ENCODE measurements around the gene ZNF678. TPM values are rescaled to one million over a fixed set of nuclear protein-coding genes. Genes with fewer than 3 reads are reported as not detected.
"Not testable (repeated sequence)": the region's sequence is repeated elsewhere in the genome, so short reads cannot be mapped to it uniquely, and the experiment has no call there.

The ZNF678 gene
- total RNA-seq, 1 donor from 2014 or later: 20.3 TPM

- Mint-ChIP-seq H3K4me1 (no peaks in the 10 kb centered on the region), H3K9me3 (peaks cover 19% of the 10 kb centered on the region), H3K36me3 (ENCODE audit: low read depth) (peaks cover 13% of the 10 kb centered on the region), H3K27ac (no peak overlapping the region), H3K4me3 (no peak overlapping the region), H3K27me3 (peaks cover 21% of the 10 kb centered on the region)
- CTCF ChIA-PET: no interaction called here
- ATAC-seq (ENCODE audit: low read depth) (no peak), DNase-seq (no peak)
- TF ChIP-seq CTCF (IDR thresholded peaks at IDR 0.05): no peak
- intact Hi-C loops (cut with micrococcal nuclease): loop anchor here (10.0 kb wide), 2 partner anchors 555 to 665 kb away; partner anchors contain the start of genes C1orf35 and MRPL55
- POLR2A ChIA-PET: no interaction called here
Observed at GRCh38 chr1:227549892-227550291, 13.5 kb upstream of the ZNF678 start.

GRCh38 chr1:227551881-227552280, 11.5 kb upstream of the ZNF678 start:
- not testable (repeated sequence) for H3K4me3 Mint-ChIP-seq; DNase-seq; H3K4me1 Mint-ChIP-seq; H3K27ac Mint-ChIP-seq; ATAC-seq (ENCODE audit: low read depth)
- CTCF ChIA-PET: interaction anchor here (0.9 kb wide), 1 partner anchor 9 kb away, joined by 3 read pairs; no protein-coding TSS in a partner anchor
- POLR2A ChIA-PET: interaction anchor here (0.7 to 1.0 kb wide), 2 partner anchors 9 to 10 kb away, joined by 3 to 4 read pairs; no protein-coding TSS in a partner anchor
- peaks cover 19% of the 10 kb centered on the region for H3K9me3 Mint-ChIP-seq
- H3K27me3 Mint-ChIP-seq: peaks cover 21% of the 10 kb centered on the region
- intact Hi-C loops (cut with micrococcal nuclease): loop anchor here (10.0 kb wide), 1 partner anchor 663 kb away; no protein-coding TSS in a partner anchor
- H3K36me3 Mint-ChIP-seq (ENCODE audit: low read depth): peaks cover 13% of the 10 kb centered on the region

GRCh38 chr1:227556288-227556687, 7.1 kb upstream of the ZNF678 start:
- H3K9me3 Mint-ChIP-seq: peaks cover 11% of the 10 kb centered on the region
- no peak overlapping the region for H3K4me3 Mint-ChIP-seq
- peaks cover 5% of the 10 kb centered on the region for H3K36me3 Mint-ChIP-seq (ENCODE audit: low read depth)
- no peak for TF ChIP-seq CTCF (IDR thresholded peaks at IDR 0.05)
- POLR2A ChIA-PET: no interaction called here
- CTCF ChIA-PET: no interaction called here
- peaks cover 10% of the 10 kb centered on the region for H3K27me3 Mint-ChIP-seq
- no peak for ATAC-seq (ENCODE audit: low read depth)
- H3K27ac Mint-ChIP-seq: no peak overlapping the region
- peaks cover 16% of the 10 kb centered on the region for H3K4me1 Mint-ChIP-seq
- intact Hi-C loops (cut with micrococcal nuclease): loop anchor here (10.0 kb wide), 1 partner anchor 659 kb away; no protein-coding TSS in a partner anchor
- DNase-seq: no peak

DNA sequence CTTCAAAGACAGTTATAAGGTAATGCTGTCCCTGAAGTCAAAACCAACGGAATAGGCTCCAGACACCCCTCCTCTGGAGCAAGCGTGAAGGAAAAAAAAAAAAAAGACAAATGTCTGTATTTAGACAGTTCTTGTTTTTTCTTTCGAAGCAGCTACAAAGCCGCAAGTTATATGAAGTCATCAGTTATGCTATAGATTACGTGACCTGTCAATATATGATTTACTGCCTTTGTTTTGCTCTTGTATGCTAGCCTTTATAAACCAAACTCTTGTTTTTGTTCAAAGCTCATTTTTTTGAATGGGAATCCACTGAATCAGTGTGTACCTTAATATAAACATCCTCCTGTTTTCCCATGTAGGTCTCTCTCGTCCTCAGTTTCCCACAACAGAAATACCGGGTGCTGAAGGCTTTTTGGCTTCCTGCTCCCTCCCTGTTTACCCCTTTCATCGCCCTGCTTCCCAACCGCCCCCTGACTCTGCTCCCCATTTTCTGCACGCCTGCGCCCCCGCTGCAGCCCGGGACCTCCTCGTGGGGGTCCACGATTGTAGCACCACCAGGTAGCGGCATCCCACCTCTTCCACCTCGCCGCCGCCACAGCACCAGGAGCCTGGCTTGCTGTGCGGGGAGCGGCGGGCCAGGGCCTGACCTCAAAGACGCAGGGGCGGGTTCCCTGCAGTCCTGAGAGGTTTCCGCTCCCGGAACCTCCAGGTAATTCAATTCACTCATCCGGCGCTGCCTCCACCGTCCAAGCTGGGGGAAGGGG, 5.2 kb upstream of the ZNF678 start:
- peaks cover 20% of the 10 kb centered on the region for H3K4me1 Mint-ChIP-seq
- ChIA-PET CTCF (interaction anchor here (0.8 to 1.8 kb wide), 3 partner anchors 10 to 16 kb away, joined by 3 to 6 read pairs (median 3); no protein-coding TSS in a partner anchor), POLR2A (interaction anchor here (0.7 kb wide), 2 partner anchors 18 to 528 kb away, joined by 4 to 5 read pairs; no protein-coding TSS in a partner anchor)
- ATAC-seq (ENCODE audit: low read depth) (no peak), DNase-seq (no peak)
- no peak for TF ChIP-seq CTCF (IDR thresholded peaks at IDR 0.05)
- peaks cover 12% of the 10 kb centered on the region for H3K27me3 Mint-ChIP-seq
- no peaks in the 10 kb centered on the region for H3K36me3 Mint-ChIP-seq (ENCODE audit: low read depth)
- no peak overlapping the region for H3K4me3 Mint-ChIP-seq
- no peaks in the 10 kb centered on the region for H3K9me3 Mint-ChIP-seq
- H3K27ac Mint-ChIP-seq: no peak overlapping the region
- intact Hi-C loops (cut with micrococcal nuclease): loop anchor here (10.0 kb wide), 1 partner anchor 657 kb away; no protein-coding TSS in a partner anchor

DNA sequence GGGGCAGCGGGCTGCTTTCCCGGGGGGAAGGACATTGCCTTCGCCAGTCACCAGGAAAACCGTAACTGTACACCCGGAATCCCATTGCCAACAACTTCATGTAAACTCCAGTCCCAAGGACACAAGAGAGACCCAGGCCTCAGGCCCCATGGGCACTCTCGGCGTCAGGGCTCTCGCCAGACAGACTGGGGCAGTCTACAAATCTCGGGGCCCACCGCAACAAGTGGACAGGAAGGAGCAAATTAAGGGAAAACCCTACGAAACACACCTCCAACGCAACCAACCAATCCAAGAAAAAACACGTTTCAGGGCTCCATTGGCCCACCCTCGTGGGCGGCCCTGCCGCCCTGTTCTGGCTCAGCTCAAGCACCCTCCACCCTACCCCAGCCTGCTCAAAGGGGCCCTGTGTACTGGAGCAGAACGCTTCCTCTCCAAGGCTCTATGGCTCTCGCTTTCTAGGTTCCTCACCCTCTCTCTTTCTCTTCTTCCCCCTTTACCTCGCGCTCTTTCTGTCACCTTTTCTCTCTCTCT, 4.6 kb upstream of the ZNF678 start:
- peaks cover 23% of the 10 kb centered on the region for H3K4me1 Mint-ChIP-seq
- POLR2A ChIA-PET: interaction anchor here (0.6 kb wide), 2 partner anchors 15 to 548 kb away, joined by 4 to 5 read pairs; no protein-coding TSS in a partner anchor
- CTCF ChIA-PET: interaction anchor here (1.8 kb wide), 1 partner anchor 16 kb away, joined by 6 read pairs; no protein-coding TSS in a partner anchor
- DNase-seq: no peak
- H3K4me3 Mint-ChIP-seq: peak overlapping the region; percentile 71
- peaks cover 6% of the 10 kb centered on the region for H3K36me3 Mint-ChIP-seq (ENCODE audit: low read depth)
- intact Hi-C loops (cut with micrococcal nuclease): loop anchor here (10.0 kb wide), 1 partner anchor 656 kb away; no protein-coding TSS in a partner anchor
- peak; percentile 60 for ATAC-seq (ENCODE audit: low read depth)
- peak overlapping the region; percentile 42 for H3K27ac Mint-ChIP-seq
- peaks cover 12% of the 10 kb centered on the region for H3K27me3 Mint-ChIP-seq
- TF ChIP-seq CTCF (IDR thresholded peaks at IDR 0.05): no peak
- no peaks in the 10 kb centered on the region for H3K9me3 Mint-ChIP-seq

Data from activated B cell treated with CpG ODN at 0.5 μM for 24 hours (primary cell).